ENCODE results near the gene CABCOCO1.

The CABCOCO1 gene

DNA sequence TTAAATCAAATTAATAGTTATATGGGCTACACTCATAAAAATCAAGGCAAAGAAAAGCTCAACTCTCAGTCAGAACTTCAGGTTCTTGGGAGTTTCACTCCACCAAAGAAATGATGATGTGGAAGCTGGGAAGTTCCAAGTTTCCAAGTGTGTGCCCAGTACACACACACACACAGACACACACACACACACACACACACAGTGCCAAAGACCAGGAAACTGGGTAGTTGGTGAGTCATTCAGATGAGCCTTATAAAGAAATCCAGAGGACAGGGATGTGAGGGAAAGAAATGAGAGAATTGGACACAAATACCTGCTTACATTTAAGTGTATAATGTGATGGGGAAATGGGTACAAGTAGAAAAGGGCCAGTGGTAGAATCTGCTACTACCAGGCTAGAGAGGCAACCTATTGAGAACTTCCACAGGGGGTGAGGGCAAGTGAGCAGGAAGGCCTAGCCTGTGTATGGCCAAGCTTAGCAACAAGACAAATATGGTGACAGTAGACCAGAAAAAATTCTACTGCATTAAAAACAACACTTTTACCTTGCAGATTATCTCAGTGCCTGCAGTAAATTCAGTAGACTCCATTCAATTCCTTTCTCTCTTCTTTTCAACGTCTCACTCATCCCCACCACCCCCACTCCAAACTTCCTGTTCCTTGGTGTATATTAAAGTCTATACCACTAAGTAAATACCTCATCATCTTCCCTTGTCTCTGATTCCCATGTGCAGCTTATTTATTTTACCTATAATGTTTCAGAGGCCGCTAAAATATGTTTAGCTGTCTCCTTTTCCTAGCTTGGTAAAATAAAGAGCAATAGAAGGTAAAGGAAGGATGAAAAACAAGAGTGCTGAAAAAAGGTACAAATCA, 95.0 kb downstream of the CABCOCO1 start:
- no peak overlapping the region for H3K9ac ChIP-seq (ENCODE audit: insufficient read length, low read depth)
- TF ChIP-seq SUZ12 (IDR thresholded peaks at IDR 0.05; ENCODE audit: extremely low read depth, insufficient read depth, insufficient read length) (no peak), ZNF274 (IDR thresholded peaks at IDR 0.05; ENCODE audit: low read depth, low read length) (no peak), YY1 (IDR thresholded peaks at IDR 0.05; ENCODE audit: insufficient read depth, insufficient read length) (no peak)
- DNase-seq (ENCODE audit: low read depth, low spot score), result no peak

GRCh38 chr10:61758433-61758832, 95.7 kb downstream of the CABCOCO1 start:
- TF ChIP-seq ZNF274 (IDR thresholded peaks at IDR 0.05; ENCODE audit: low read depth, low read length) (no peak), SUZ12 (IDR thresholded peaks at IDR 0.05; ENCODE audit: extremely low read depth, insufficient read depth, insufficient read length) (no peak), YY1 (IDR thresholded peaks at IDR 0.05; ENCODE audit: insufficient read depth, insufficient read length) (no peak)
- DNase-seq (ENCODE audit: low read depth, low spot score), result no peak
- H3K27me3 ChIP-seq (ENCODE audit: insufficient read depth, insufficient read length), result no peaks in the 10 kb centered on the region
- no peaks in the 10 kb centered on the region for H3K9me3 ChIP-seq (ENCODE audit: insufficient read depth, low read length)
- H3K4me3 ChIP-seq (ENCODE audit: insufficient read length, low read depth), result no peak overlapping the region
- no peaks in the 10 kb centered on the region for H3K36me3 ChIP-seq (ENCODE audit: insufficient read depth, insufficient read length, low read length)
- H3K4me1 ChIP-seq (ENCODE audit: insufficient read depth, insufficient read length), result no peaks in the 10 kb centered on the region
- H3K9ac ChIP-seq (ENCODE audit: insufficient read length, low read depth), result no peak overlapping the region

More for the DNA sequence above, 95.0 kb downstream of the CABCOCO1 start:
- no peak overlapping the region for H3K4me3 ChIP-seq (ENCODE audit: insufficient read length, low read depth)
- no peaks in the 10 kb centered on the region for H3K27me3 ChIP-seq (ENCODE audit: insufficient read depth, insufficient read length)
- no peaks in the 10 kb centered on the region for H3K36me3 ChIP-seq (ENCODE audit: insufficient read depth, insufficient read length, low read length)
- no peaks in the 10 kb centered on the region for H3K9me3 ChIP-seq (ENCODE audit: insufficient read depth, low read length)
- H3K4me1 ChIP-seq (ENCODE audit: insufficient read depth, insufficient read length), result no peaks in the 10 kb centered on the region

DNA sequence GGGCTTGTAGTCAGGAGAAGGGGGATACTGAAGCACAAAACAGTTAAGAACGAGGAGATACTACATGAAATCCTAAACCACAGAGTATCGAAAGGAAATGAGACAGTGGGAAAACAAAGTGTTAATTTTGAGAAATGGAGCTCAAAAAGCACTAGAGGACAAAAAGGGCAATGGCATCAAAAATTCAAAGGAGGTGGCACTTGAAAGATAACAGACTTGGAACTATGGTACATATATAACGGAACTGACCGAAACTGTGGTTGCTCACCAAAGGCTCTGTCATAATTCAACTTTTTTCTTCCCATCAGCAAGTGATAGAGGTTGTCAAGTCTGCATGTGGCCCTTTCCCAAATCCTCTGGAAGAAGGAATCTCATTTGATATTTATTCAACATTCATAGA, 97.0 kb downstream of the CABCOCO1 start:
- DNase-seq (ENCODE audit: low read depth, low spot score), result no peak
- Histone ChIP-seq H3K4me1 (ENCODE audit: insufficient read depth, insufficient read length) (no peaks in the 10 kb centered on the region), H3K9ac (ENCODE audit: insufficient read length, low read depth) (no peak overlapping the region), H3K36me3 (ENCODE audit: insufficient read depth, insufficient read length, low read length) (no peaks in the 10 kb centered on the region), H3K9me3 (ENCODE audit: insufficient read depth, low read length) (no peaks in the 10 kb centered on the region), H3K4me3 (ENCODE audit: insufficient read length, low read depth) (no peak overlapping the region), H3K27me3 (ENCODE audit: insufficient read depth, insufficient read length) (no peaks in the 10 kb centered on the region)
- TF ChIP-seq ZNF274 (IDR thresholded peaks at IDR 0.05; ENCODE audit: low read depth, low read length) (no peak), SUZ12 (IDR thresholded peaks at IDR 0.05; ENCODE audit: extremely low read depth, insufficient read depth, insufficient read length) (no peak), YY1 (IDR thresholded peaks at IDR 0.05; ENCODE audit: insufficient read depth, insufficient read length) (no peak)

DNA sequence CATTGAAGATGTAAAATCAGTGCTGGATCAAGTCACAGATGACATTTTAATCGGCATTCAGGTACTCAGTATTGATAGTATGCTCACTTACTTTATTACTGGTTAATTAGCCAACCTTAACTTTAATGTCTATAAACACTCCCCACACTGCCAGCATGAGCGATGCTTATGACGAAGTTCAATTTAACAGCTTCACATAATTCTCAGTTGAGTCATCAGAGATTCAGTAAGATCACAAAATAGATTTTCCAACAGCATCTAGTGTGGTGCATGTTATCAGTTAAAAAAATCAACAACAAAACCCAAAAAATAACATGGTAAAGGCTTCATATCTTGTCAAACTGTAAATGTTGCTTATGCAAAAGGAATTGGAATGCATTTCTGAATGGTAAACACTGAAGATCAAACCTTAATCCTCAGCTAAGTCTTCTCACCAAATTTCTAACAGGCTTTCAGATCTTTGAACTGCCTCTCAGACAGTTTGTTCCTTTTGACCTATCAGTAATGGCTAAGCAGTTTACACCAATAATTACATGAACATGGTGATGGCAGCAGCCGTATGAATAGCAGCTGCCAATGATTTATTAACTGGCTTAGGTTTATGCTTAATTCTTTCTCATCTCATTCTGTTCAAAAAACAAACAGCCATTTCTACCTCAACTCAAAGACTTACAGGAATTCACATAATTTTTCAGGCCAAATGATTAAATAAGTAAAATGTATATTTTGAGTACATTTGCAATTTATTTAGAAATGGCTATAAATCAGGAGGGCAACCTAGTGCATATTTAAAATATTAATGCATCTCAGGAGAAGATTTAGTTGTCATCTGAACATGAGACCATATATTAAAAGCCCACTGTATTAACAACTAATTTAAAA, 98.5 kb downstream of the CABCOCO1 start:
- no peaks in the 10 kb centered on the region for H3K9me3 ChIP-seq (ENCODE audit: insufficient read depth, low read length)
- no peaks in the 10 kb centered on the region for H3K27me3 ChIP-seq (ENCODE audit: insufficient read depth, insufficient read length)
- no peak for TF ChIP-seq ZNF274 (IDR thresholded peaks at IDR 0.05; ENCODE audit: low read depth, low read length)
- TF ChIP-seq SUZ12 (IDR thresholded peaks at IDR 0.05; ENCODE audit: extremely low read depth, insufficient read depth, insufficient read length), result no peak
- no peak for TF ChIP-seq YY1 (IDR thresholded peaks at IDR 0.05; ENCODE audit: insufficient read depth, insufficient read length)
- no peak overlapping the region for H3K4me3 ChIP-seq (ENCODE audit: insufficient read length, low read depth)
- no peaks in the 10 kb centered on the region for H3K36me3 ChIP-seq (ENCODE audit: insufficient read depth, insufficient read length, low read length)
- no peak overlapping the region for H3K9ac ChIP-seq (ENCODE audit: insufficient read length, low read depth)
- no peak for DNase-seq (ENCODE audit: low read depth, low spot score)
- H3K4me1 ChIP-seq (ENCODE audit: insufficient read depth, insufficient read length), result no peaks in the 10 kb centered on the region

GRCh38 chr10:61761825-61762217, 99.1 kb downstream of the CABCOCO1 start:
- Histone ChIP-seq H3K9me3 (ENCODE audit: insufficient read depth, low read length) (no peaks in the 10 kb centered on the region), H3K36me3 (ENCODE audit: insufficient read depth, insufficient read length, low read length) (no peaks in the 10 kb centered on the region), H3K4me3 (ENCODE audit: insufficient read length, low read depth) (no peak overlapping the region), H3K9ac (ENCODE audit: insufficient read length, low read depth) (no peak overlapping the region), H3K4me1 (ENCODE audit: insufficient read depth, insufficient read length) (no peaks in the 10 kb centered on the region), H3K27me3 (ENCODE audit: insufficient read depth, insufficient read length) (no peaks in the 10 kb centered on the region)
- TF ChIP-seq ZNF274 (IDR thresholded peaks at IDR 0.05; ENCODE audit: low read depth, low read length), result no peak
- no peak for TF ChIP-seq SUZ12 (IDR thresholded peaks at IDR 0.05; ENCODE audit: extremely low read depth, insufficient read depth, insufficient read length)
- no peak for TF ChIP-seq YY1 (IDR thresholded peaks at IDR 0.05; ENCODE audit: insufficient read depth, insufficient read length)
- DNase-seq (ENCODE audit: low read depth, low spot score), result no peak

DNA sequence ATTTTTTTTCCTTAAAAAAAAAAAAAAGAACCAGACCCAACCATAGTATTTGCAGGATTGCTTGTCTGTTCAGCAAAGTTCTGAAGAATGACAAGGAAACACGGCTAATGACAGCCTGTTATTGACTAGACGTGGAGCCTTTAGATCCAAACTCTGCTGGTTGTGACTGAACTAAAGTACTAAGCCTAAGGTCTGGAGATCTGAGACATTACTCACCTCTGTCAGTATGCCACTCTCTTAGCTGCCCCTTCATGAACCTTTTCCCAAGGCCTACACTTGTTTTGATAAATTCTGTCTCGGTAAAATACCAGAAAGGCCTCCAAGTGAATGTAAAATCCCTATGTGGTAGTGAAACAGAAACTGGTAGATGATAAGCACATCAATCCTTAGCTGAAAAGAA, 101.0 kb downstream of the CABCOCO1 start:
- H3K4me1 ChIP-seq (ENCODE audit: insufficient read depth, insufficient read length), result no peaks in the 10 kb centered on the region
- no peak for DNase-seq (ENCODE audit: low read depth, low spot score)
- H3K27me3 ChIP-seq (ENCODE audit: insufficient read depth, insufficient read length), result no peaks in the 10 kb centered on the region
- no peaks in the 10 kb centered on the region for H3K36me3 ChIP-seq (ENCODE audit: insufficient read depth, insufficient read length, low read length)
- no peak overlapping the region for H3K9ac ChIP-seq (ENCODE audit: insufficient read length, low read depth)
- no peak overlapping the region for H3K4me3 ChIP-seq (ENCODE audit: insufficient read length, low read depth)
- no peaks in the 10 kb centered on the region for H3K9me3 ChIP-seq (ENCODE audit: insufficient read depth, low read length)
- TF ChIP-seq YY1 (IDR thresholded peaks at IDR 0.05; ENCODE audit: insufficient read depth, insufficient read length) (no peak), SUZ12 (IDR thresholded peaks at IDR 0.05; ENCODE audit: extremely low read depth, insufficient read depth, insufficient read length) (no peak), ZNF274 (IDR thresholded peaks at IDR 0.05; ENCODE audit: low read depth, low read length) (no peak)

GRCh38 chr10:61764486-61764885, 101.8 kb downstream of the CABCOCO1 start:
- Histone ChIP-seq H3K27me3 (ENCODE audit: insufficient read depth, insufficient read length) (no peaks in the 10 kb centered on the region), H3K4me1 (ENCODE audit: insufficient read depth, insufficient read length) (no peaks in the 10 kb centered on the region), H3K9ac (ENCODE audit: insufficient read length, low read depth) (no peak overlapping the region), H3K36me3 (ENCODE audit: insufficient read depth, insufficient read length, low read length) (no peaks in the 10 kb centered on the region), H3K9me3 (ENCODE audit: insufficient read depth, low read length) (no peaks in the 10 kb centered on the region), H3K4me3 (ENCODE audit: insufficient read length, low read depth) (no peak overlapping the region)
- TF ChIP-seq ZNF274 (IDR thresholded peaks at IDR 0.05; ENCODE audit: low read depth, low read length) (no peak), YY1 (IDR thresholded peaks at IDR 0.05; ENCODE audit: insufficient read depth, insufficient read length) (no peak), SUZ12 (IDR thresholded peaks at IDR 0.05; ENCODE audit: extremely low read depth, insufficient read depth, insufficient read length) (no peak)
- no peak for DNase-seq (ENCODE audit: low read depth, low spot score)

All from NT2/D1 (cell line).